GM21786 (cell line): ENCODE measurements around the gene HGD.
"Not testable (repeated sequence)": the region's sequence is repeated elsewhere in the genome, so short reads cannot be mapped to it uniquely, and the experiment has no call there.

ENCODE experiments used
- ATAC-seq: cut with Tn5 transposase; IDR thresholded peaks from one replicate; pipeline ENCODE4 v1.9.1; 2021; ENCODE audit not compliant: unreplicated experiment

HGD gene

DNA sequence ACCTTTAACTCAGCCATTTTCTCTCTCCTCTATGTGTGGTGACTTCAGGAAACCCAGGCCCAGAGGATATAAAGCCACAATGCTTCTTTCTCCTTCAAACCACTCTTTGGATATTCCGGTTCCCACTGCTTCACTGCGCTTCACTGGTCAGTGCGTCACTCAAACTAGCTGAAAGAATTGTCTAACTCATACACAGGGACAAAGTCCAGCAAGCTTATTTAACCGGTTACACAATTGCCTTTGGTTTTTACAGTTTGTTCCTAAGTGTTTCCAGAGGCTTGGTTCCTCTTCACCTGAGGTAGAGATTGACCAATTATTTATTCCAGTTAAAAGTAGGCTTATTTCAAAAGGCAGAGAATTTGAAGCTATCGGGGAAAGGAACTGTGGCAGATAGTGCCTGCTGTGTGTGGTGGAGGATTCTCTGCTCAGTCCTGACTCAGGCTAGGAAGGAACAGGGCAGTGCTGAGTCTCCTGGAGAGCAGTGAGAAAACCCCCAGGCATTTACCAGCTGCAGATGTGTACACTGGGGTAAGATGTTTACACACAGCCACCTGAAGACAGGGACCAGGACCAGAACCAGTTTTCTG lies at the start of gene HGD:
TSS of gene HGD (minus strand) at position 145 of the 587 bp plus-strand sequence. CDS start at position 17, 128 bp downstream.
- ATAC-seq, result no peak

GRCh38 chr3:120730576-120731542 lies 48.8 kb upstream of the HGD start:
- ATAC-seq, result no peak

- ATAC-seq, result no peak
These were observed 44.8 kb upstream of the HGD start for GRCh38 chr3:120726791-120727190.

DNA sequence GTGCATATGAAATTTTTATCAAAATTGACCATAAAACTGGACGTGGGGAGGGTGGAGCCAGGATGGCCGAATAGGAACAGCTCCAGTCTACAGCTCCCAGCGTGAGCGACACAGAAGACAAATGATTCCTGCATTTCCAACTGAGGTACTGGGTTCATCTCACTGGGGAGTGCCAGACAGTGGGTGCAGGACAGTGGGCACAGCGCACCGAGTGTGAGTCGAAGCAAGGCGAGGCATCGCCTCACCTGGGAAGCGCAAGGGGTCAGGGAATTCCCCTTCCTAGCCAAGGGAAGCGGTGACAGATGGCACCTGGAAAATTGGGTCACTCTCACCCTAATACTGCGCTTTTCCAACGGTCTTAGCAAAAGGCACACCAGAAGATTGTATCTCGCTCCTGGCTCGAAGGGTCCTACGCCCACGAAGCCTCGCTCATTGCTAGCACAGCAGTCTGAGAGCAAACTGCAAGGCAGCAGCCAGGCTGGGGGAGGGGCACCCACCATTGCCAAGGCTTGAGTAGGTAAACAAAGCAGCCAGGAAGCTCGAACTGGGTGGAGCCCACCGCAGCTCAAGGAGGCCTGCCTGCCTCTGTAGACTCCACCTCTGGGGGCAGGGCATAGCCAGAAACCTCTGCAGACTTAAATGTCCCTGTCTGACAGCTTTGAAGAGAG lies 37.3 kb upstream of the HGD start:
- ATAC-seq, result not testable (repeated sequence)

GRCh38 chr3:120713262-120713661 lies 31.2 kb upstream of the HGD start:
- no peak for ATAC-seq

DNA sequence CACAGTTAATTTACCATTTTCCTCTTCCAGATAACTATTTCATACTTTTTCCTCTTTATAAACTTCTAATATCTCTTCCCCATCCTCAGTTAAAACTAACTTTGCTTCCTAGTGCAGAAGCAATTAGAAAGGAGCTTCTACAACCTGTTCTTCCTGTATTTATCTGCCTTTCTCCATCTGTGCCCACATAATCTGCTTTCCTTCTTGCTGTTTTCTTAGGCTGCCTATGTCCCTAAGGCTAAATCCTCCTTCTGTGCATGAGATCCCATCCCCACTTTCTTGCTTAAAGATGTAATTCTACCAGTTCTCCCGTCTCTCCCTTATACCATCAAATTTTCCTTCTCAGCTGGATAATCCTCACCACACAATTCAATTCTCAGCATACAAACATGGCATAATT lies 28.3 kb upstream of the HGD start:
- ATAC-seq, result no peak

DNA sequence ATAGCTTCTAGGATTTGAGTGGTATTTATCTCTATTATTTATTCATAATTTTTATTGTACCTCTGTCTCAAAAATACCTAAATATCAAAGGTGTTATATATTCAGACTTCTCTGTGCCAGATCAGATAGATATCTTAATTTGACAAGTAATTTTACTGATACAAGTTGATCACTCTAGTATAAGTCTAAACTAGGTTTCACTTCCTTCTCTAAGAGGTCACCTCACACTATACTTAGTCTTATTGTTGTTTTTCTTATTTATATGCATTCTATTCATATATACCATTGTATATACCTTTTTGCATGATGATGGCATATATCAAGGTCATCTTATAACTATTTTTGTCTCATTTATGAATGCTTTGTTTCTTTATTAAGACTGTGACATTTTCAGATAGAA lies 26.4 kb upstream of the HGD start:
- peak; percentile 78 for ATAC-seq

GRCh38 chr3:120706950-120707349 lies 24.9 kb upstream of the HGD start:
- no peak for ATAC-seq

GRCh38 chr3:120705884-120706582 lies 24.0 kb upstream of the HGD start:
- ATAC-seq, result no peak

GRCh38 chr3:120699333-120699732 lies 17.3 kb upstream of the HGD start:
- no peak for ATAC-seq

DNA sequence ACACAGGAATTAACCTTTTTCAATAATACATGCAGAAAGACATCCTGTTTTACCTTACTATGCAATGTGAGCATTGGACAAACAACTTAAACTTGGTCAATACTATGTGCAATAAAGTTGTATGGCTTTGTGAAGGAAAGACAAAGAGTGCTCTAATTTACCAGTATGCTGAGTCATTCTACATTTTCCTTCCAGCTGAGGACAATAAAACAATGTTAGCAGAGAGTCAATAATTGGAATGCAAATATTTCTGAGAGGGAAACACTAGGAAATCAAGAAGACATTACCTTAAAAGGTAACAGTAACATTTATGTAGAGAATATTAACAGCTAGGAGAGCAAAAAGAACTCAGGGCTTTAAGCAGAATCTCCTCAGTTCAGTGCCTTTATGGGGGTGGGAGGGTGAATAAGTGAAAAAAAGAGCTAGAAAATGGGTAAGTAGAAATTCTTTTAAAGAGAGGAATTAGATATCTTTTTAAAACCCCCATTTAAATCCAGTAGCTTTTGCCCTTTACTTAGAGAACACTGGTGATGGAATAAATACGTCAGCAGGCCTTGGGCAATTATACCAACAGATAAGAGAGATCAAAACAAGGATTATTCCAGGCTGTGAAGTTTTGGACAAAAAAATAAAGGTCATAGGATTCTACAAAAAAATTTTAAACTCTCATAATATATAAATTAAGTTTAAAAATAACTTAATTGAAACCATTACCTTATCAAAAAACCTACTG lies 11.6 kb upstream of the HGD start:
- ATAC-seq, result no peak

- no peak for ATAC-seq
These were observed 7.4 kb upstream of the HGD start for GRCh38 chr3:120689395-120689794.

DNA sequence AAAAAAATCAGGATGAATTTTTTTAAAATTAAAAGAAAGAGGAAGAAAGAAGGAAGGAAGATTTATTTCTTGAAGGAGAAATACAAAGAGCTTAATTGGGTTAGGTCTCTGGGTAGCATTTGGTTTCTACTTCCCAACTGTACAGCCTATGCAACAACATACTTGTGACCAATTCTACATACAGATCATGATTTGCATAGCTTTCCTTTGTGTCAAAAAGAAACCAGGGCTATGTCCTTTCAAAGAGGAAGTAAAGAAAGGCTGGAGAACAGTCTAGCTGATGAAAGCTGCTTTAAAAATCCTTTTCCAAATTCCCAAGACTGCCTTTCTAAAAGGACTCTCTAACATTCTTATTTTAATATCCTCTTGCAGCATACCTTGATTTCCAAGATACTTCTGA lies 6.1 kb upstream of the HGD start:
- ATAC-seq, result peak; percentile 100

GRCh38 chr3:120685411-120685810 lies 3.4 kb upstream of the HGD start:
- ATAC-seq, result no peak

- no peak for ATAC-seq
These were observed 2.9 kb upstream of the HGD start for GRCh38 chr3:120684896-120685295.

- no peak for ATAC-seq
These were observed 1.7 kb upstream of the HGD start for GRCh38 chr3:120683671-120684301.

DNA sequence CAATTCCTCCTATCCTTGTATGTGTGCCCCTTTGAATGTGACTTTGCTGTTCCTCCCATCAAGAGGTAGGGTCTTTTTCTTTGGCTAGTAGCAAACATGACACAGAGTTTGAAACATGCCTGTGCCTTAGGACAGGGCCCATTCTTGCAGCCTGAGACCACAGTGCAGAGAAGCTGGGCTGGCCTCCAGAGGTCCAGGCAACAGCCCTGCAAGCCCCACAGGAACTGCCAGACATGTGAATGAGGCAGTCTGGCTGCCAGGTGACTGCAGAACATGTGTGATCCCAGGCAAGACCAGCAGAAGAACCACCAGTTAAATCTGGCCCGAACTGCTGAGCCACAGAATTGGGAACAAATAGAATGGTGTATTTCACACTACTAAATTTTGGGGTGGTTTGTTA lies 1.2 kb upstream of the HGD start:
- ATAC-seq, result no peak

DNA sequence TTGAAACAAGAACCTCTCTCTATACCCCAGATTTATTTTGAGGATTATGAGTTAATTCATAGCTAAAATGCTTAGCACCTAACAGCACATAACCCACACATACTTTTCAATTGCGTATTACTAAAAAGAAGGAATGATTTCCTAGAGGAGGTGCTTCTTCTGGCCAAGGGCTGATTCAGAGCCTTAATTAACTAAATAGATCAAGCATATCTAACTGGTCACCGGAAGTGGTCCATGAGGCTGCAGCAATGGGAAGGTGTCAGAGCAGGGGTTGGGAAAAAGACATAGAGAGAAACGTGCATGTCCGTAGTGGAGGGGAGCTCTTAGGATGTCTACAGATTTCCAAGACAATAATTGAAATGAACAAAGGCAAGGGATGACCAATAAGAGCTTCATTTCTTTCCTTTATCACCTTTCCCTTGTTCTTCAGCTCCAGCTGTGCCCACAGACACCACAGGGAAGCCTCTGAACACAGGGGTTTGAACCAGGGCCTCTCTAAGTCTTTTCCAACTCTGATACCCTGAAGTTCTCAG lies 467 bp downstream of the HGD start:
- no peak for ATAC-seq

DNA sequence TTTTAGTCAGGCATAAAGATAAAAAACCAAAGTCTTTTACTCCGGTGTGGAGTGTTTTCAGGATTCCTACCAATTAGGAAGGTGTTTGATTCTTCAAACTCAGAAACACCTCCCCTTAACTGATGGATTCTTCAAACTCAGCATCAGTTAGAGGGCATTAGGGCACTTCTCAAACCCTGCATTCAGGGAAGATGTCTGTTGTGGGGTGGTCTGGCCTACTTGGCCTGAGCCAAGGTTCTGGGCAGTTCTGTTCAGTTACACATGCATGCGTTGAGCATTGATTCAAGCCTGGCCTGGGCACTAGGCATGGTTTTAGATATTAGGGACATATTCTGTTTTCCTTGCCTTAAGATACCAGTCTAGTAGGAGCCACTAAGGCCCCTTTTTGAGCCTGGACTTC lies 1.0 kb downstream of the HGD start:
- no peak for ATAC-seq
